WTC11 (cell line): ENCODE data around the gene LIG1. TPM values are rescaled to one million over a fixed set of nuclear protein-coding genes. Genes with fewer than 3 reads are reported as not detected.

Source experiments
- ATAC-seq: fragments of 200-7000 bp; cut with Tn5 transposase; 2 replicates; pipeline ENCODE4 v1.10.0; 2021; ENCODE audit warnings: mild to moderate bottlenecking, moderate library complexity
- CTCF ChIA-PET: fragments of 300-600 bp; sonication (Branson Sonifier 250); formaldehyde crosslinking; loops from one replicate; lab custom pipeline; 2021; ENCODE audit warnings: antibody characterized with exemption; lab: Charles Lee
- POLR2A ChIA-PET: fragments of 350-600 bp; sonication (Branson Sonifier 250); formaldehyde crosslinking; loops from one replicate; lab custom pipeline; 2021; ENCODE audit warnings: antibody characterized with exemption; lab: Charles Lee
- DNase-seq: peaks from one replicate; pipeline ENCODE4 v3.0.0; 2021; ENCODE audit warnings: low spot score
- H3K27ac Mint-ChIP-seq: 2 replicates; pipeline ENCODE4 v1.8.0; 2021; ENCODE audit warnings: mixed read lengths
- H3K27me3 Mint-ChIP-seq: 2 replicates; pipeline ENCODE4 v1.8.0; 2021; ENCODE audit warnings: low read depth, mild to moderate bottlenecking, moderate library complexity, mixed read lengths
- H3K36me3 Mint-ChIP-seq: 2 replicates; pipeline ENCODE4 v1.8.0; 2021; ENCODE audit warnings: mixed read lengths
- H3K4me1 Mint-ChIP-seq: 2 replicates; pipeline ENCODE4 v1.8.0; 2022; ENCODE audit warnings: mixed read lengths
- H3K4me3 Mint-ChIP-seq: 2 replicates; pipeline ENCODE4 v1.8.0; 2021; ENCODE audit warnings: mild to moderate bottlenecking, moderate library complexity, mixed read lengths
- H3K9me3 Mint-ChIP-seq: 2 replicates; pipeline ENCODE4 v1.8.0; 2021; ENCODE audit warnings: mixed read lengths
- ARID4B ChIP-seq: sonication (generic); formaldehyde crosslinking; IDR thresholded peaks from 2 replicates; pipeline ENCODE4 v1.8.0; 2023; ENCODE audit warnings: missing genetic modification reagents, mild to moderate bottlenecking, borderline replicate concordance
- FOXK1 ChIP-seq: sonication (generic); formaldehyde crosslinking; IDR thresholded peaks from 2 replicates; pipeline ENCODE4 v1.8.0; 2022; ENCODE audit warnings: mild to moderate bottlenecking, moderate library complexity, missing genetic modification reagents
- HMGXB4 ChIP-seq: sonication (generic); formaldehyde crosslinking; IDR thresholded peaks from 2 replicates; pipeline ENCODE4 v1.8.1; 2023; ENCODE audit warnings: mild to moderate bottlenecking, moderate library complexity, missing genetic modification reagents
- IRF1 ChIP-seq: sonication (generic); formaldehyde crosslinking; IDR thresholded peaks from 2 replicates; pipeline ENCODE4 v1.8.0; 2023; ENCODE audit warnings: missing genetic modification reagents
- MAX ChIP-seq: sonication (generic); formaldehyde crosslinking; IDR thresholded peaks from 2 replicates; pipeline ENCODE4 v1.8.0; 2022; ENCODE audit warnings: mild to moderate bottlenecking, missing genetic modification reagents
- NFYB ChIP-seq: sonication (generic); formaldehyde crosslinking; conservative IDR thresholded peaks from 2 replicates; pipeline ENCODE4 v1.8.0; 2022; ENCODE audit warnings: low read depth, missing genetic modification reagents
- RELA ChIP-seq: sonication (generic); formaldehyde crosslinking; IDR thresholded peaks from 2 replicates; pipeline ENCODE4 v1.8.1; 2022; ENCODE audit warnings: missing genetic modification reagents, mild to moderate bottlenecking, borderline replicate concordance
- SMAD4 ChIP-seq: sonication (generic); formaldehyde crosslinking; IDR thresholded peaks from 2 replicates; pipeline ENCODE4 v1.8.0; 2022; ENCODE audit warnings: mild to moderate bottlenecking, missing genetic modification reagents
- SOX15 ChIP-seq: fragments of 250-450 bp; sonication (Bioruptor Pico); IDR thresholded peaks from 2 replicates; pipeline ENCODE4 v1.9.0; 2021; ENCODE audit warnings: mild to moderate bottlenecking
- SP1 ChIP-seq: sonication (generic); formaldehyde crosslinking; conservative IDR thresholded peaks from 2 replicates; pipeline ENCODE4 v1.8.1; 2022; ENCODE audit warnings: missing genetic modification reagents
- TCF7 ChIP-seq: sonication (generic); formaldehyde crosslinking; IDR thresholded peaks from 2 replicates; pipeline ENCODE4 v1.8.0; 2022; ENCODE audit warnings: mild to moderate bottlenecking, low read depth, missing genetic modification reagents, moderate library complexity
- USF1 ChIP-seq: sonication (generic); formaldehyde crosslinking; IDR thresholded peaks from 2 replicates; pipeline ENCODE4 v1.8.0; 2022; ENCODE audit warnings: mild to moderate bottlenecking, missing genetic modification reagents
- USF2 ChIP-seq: sonication (generic); formaldehyde crosslinking; IDR thresholded peaks from 2 replicates; pipeline ENCODE4 v1.8.1; 2023; ENCODE audit warnings: mild to moderate bottlenecking, missing genetic modification reagents, moderate library complexity
- ZNF423 ChIP-seq: fragments of 250-450 bp; sonication (Bioruptor Pico); IDR thresholded peaks from 2 replicates; pipeline ENCODE4 v2.1.2; 2022; ENCODE audit warnings: mild to moderate bottlenecking, moderate library complexity
- ZNF512 ChIP-seq: sonication (generic); formaldehyde crosslinking; IDR thresholded peaks from 2 replicates; pipeline ENCODE4 v1.8.1; 2022; ENCODE audit warnings: missing genetic modification reagents, borderline replicate concordance
- total RNA-seq: library from RNA; stranded (reverse); gene quantifications from 3 replicates; pipeline ENCODE4 v1.2.3, GENCODE V29; 2021
- TF ChIP-seq, protein P1 (sequence below): fragments of 200-600 bp; IDR thresholded peaks from 2 replicates; pipeline ENCODE4 v1.8.0; 2022; ENCODE audit warnings: antibody characterized with exemption
- TF ChIP-seq, protein P2 (sequence below): sonication (generic); formaldehyde crosslinking; IDR thresholded peaks from 2 replicates; pipeline ENCODE4 v1.8.0; 2022; ENCODE audit warnings: mild to moderate bottlenecking, missing genetic modification reagents

The LIG1 gene
- total RNA-seq, 1 experiment from 2014 or later: 119 TPM

DNA sequence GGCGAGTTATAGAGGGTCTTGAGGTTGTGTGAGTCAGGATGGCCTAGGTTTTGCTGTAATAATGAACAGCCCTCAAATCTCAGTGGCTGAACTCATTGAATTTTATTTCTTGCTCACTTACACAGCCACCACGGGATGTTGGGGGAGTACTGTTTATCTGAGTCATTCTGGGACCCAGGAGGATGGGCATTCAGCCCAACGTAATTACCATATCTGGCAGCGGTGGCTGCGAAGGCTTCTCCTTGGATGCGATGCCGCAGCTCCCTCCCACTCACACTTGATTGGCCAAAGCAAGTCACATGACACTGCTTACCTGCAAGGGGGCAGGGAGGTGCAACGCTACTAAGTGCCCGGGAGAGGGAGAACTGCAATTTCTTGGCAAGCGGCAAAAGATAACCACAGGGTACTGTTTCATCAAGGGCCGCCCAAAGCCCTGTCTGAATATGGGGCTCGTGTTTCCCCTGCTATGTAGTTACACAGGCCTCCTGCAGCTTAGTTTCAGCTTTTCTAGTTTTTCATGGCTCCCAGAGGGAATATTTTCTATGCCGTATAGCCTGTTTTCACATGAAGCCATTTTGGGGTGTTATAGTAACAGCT lies 20.2 kb upstream of the LIG1 start:
- peaks cover 21% of the 10 kb centered on the region for H3K36me3 Mint-ChIP-seq
- peaks cover 11% of the 10 kb centered on the region for H3K9me3 Mint-ChIP-seq
- peaks cover 5% of the 10 kb centered on the region for H3K27me3 Mint-ChIP-seq
- peak; percentile 94 for ATAC-seq
- TF ChIP-seq NFYB (CRISPR knock-in tag) (peak; percentile 100), USF1 (CRISPR knock-in tag) (peak; percentile 94), ZNF423 (CRISPR knock-in tag) (no peak), FOXK1 (CRISPR knock-in tag) (0 out of 2 replicates have a peak, but pooled peaks have one; percentile 39), USF2 (CRISPR knock-in tag) (peak; percentile 96), IRF1 (CRISPR knock-in tag) (no peak), MAX (CRISPR knock-in tag) (0 out of 2 replicates have a peak, but pooled peaks have one; percentile 22), SOX15 (CRISPR knock-in tag) (no peak), SP1 (CRISPR knock-in tag) (peak; percentile 37; the same call in 1 of the 2 replicates)
- TF ChIP-seq, protein P1, sequence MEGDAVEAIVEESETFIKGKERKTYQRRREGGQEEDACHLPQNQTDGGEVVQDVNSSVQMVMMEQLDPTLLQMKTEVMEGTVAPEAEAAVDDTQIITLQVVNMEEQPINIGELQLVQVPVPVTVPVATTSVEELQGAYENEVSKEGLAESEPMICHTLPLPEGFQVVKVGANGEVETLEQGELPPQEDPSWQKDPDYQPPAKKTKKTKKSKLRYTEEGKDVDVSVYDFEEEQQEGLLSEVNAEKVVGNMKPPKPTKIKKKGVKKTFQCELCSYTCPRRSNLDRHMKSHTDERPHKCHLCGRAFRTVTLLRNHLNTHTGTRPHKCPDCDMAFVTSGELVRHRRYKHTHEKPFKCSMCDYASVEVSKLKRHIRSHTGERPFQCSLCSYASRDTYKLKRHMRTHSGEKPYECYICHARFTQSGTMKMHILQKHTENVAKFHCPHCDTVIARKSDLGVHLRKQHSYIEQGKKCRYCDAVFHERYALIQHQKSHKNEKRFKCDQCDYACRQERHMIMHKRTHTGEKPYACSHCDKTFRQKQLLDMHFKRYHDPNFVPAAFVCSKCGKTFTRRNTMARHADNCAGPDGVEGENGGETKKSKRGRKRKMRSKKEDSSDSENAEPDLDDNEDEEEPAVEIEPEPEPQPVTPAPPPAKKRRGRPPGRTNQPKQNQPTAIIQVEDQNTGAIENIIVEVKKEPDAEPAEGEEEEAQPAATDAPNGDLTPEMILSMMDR: peak; percentile 45; the same call in 1 of the 2 replicates
- peak; percentile 88 for DNase-seq
- POLR2A ChIA-PET: interaction anchor here (0.6 to 2.0 kb wide), 3 partner anchors 10 to 21 kb away, joined by 3 to 9 read pairs (median 6); no protein-coding TSS in a partner anchor
- H3K4me1 Mint-ChIP-seq: peaks cover 19% of the 10 kb centered on the region
- peak overlapping the region; percentile 29; the same call in 1 of the 2 replicates for H3K4me3 Mint-ChIP-seq
- CTCF ChIA-PET: interaction anchor here (0.6 to 2.3 kb wide), 22 partner anchors 8 to 322 kb away, joined by 3 to 57 read pairs (median 6); partner anchors contain the start of genes CARD8, LIG1, PLA2G4C and ZNF114
- peak overlapping the region; percentile 36; the same call in 1 of the 2 replicates for H3K27ac Mint-ChIP-seq

DNA sequence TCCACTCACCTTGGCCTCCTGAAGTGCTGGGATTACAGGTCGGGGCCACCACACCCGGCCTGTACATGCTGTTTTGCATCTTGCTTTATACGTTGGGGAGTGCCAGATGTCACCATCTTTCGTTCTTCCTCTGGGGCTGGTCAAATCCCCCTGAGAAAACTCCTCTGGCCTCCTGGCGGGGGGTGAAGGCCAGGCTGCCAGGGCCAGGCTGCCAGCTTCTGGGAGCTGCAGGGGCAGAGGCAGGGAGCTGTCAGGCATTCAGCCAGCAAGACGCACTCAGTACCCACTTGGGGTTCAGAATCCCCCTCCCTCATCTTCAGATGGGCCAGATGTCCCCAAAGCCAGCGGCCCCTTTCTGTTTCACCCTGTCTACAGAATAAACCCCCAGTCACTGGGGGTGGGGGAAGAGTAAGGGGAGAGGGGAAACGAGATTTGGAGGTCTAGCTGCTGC lies 16.4 kb upstream of the LIG1 start:
- Mint-ChIP-seq H3K27me3 (no peaks in the 10 kb centered on the region), H3K4me1 (peaks cover 7% of the 10 kb centered on the region), H3K4me3 (no peak overlapping the region), H3K9me3 (peaks cover 17% of the 10 kb centered on the region), H3K36me3 (peaks cover 34% of the 10 kb centered on the region), H3K27ac (no peak overlapping the region)
- ATAC-seq: no peak
- CTCF ChIA-PET: interaction anchor here (0.9 to 1.2 kb wide), 2 partner anchors 74 to 76 kb away, joined by 3 to 6 read pairs; no protein-coding TSS in a partner anchor
- POLR2A ChIA-PET: interaction anchor here (1.1 kb wide), 1 partner anchor 17 kb away, joined by 4 read pairs; no protein-coding TSS in a partner anchor
- DNase-seq: no peak
- TF ChIP-seq SMAD4 (CRISPR knock-in tag) (no peak), RELA (CRISPR knock-in tag) (no peak), ZNF512 (CRISPR knock-in tag) (no peak), ARID4B (CRISPR knock-in tag) (no peak), TCF7 (CRISPR knock-in tag) (no peak), HMGXB4 (CRISPR knock-in tag) (no peak)
- TF ChIP-seq, protein P2, sequence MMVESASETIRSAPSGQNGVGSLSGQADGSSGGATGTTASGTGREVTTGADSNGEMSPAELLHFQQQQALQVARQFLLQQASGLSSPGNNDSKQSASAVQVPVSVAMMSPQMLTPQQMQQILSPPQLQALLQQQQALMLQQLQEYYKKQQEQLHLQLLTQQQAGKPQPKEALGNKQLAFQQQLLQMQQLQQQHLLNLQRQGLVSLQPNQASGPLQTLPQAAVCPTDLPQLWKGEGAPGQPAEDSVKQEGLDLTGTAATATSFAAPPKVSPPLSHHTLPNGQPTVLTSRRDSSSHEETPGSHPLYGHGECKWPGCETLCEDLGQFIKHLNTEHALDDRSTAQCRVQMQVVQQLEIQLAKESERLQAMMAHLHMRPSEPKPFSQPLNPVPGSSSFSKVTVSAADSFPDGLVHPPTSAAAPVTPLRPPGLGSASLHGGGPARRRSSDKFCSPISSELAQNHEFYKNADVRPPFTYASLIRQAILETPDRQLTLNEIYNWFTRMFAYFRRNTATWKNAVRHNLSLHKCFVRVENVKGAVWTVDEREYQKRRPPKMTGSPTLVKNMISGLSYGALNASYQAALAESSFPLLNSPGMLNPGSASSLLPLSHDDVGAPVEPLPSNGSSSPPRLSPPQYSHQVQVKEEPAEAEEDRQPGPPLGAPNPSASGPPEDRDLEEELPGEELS (CRISPR knock-in tag): no peak
